Left lung (tissue), 10 donors: Measurements from ENCODE around the gene MIER2. TPM values are rescaled to one million over a fixed set of nuclear protein-coding genes. Genes with fewer than 3 reads are reported as not detected.
"Not testable (repeated sequence)": the region's sequence is repeated elsewhere in the genome, so short reads cannot be mapped to it uniquely, and the experiment has no call there.

Experiments used
- ATAC-seq: fragments of 200-7000 bp; cut with Tn5 transposase; one replicate; pipeline ENCODE4 v1.9.1; 2020; ENCODE audit warnings: moderate library complexity
- DNase-seq, 4 donors: peaks; one replicate each; pipeline ENCODE4 v3.0.0-alpha.2; 2013 to 2020
- H3K27ac ChIP-seq, 2 donors: fragments of 200-600 bp; sonication (generic) in 1 of 2; one replicate each; pipeline versions ENCODE4 v1.5.0 to v1.8.0; 2020 to 2021
- H3K27me3 ChIP-seq, 2 donors: fragments of 200-600 bp; sonication (generic) in 1 of 2; one replicate each; pipeline versions ENCODE4 v1.5.0 to v1.8.0; 2020 to 2021
- H3K36me3 ChIP-seq, 2 donors: fragments of 200-600 bp; sonication (generic) in 1 of 2; one replicate each; pipeline versions ENCODE4 v1.5.0 to v1.8.0; 2020 to 2021
- H3K4me1 ChIP-seq, 2 donors: fragments of 200-600 bp; one replicate each; pipeline ENCODE4 v1.8.0; 2021
- H3K4me3 ChIP-seq, 2 donors: fragments of 200-600 bp; sonication (generic) in 1 of 2; one replicate each; pipeline versions ENCODE4 v1.5.0 to v1.8.0; 2020 to 2021; ENCODE audit warnings: mild to moderate bottlenecking in 1 of 2
- H3K9me3 ChIP-seq, 2 donors: fragments of 200-600 bp; sonication (generic) in 1 of 2; one replicate each; pipeline versions ENCODE4 v1.5.0 to v1.8.0; 2020 to 2021
- intact Hi-C, 2 donors: fragments of 100-400 bp; cut with DNase I; formaldehyde crosslinking; loops; one replicate each; pipeline versions ENCODE4 v1.11.2 to v1.14.2; 2022
- polyA plus RNA-seq, 6 donors: library from polyadenylated mRNA; unstranded; fragments of 120-200 nt; gene quantifications; one replicate each; pipeline ENCODE4 v1.2.1, GENCODE V29; 2013; ENCODE audit not compliant: insufficient read length in 6 of 6
- total RNA-seq, 2 donors: library from RNA; stranded (reverse); fragmentation: NEBNext Ultra II Directional; extraction: Animal tissue kit (Norgen Biotek cat#: 25700); gene quantifications; one replicate each; pipeline ENCODE4 v1.2.1, GENCODE V29; 2021
- TF ChIP-seq, protein P1 (sequence below), 2 donors: fragments of 200-600 bp; sonication (generic) in 1 of 2; IDR thresholded peaks; one replicate each; pipeline versions ENCODE4 v1.5.0 to v1.8.0; 2021; ENCODE audit warnings: antibody characterized with exemption in 2 of 2
- donor health status: DM: no; HTN: yes; CAD: no.
- donor health status: DM: no; HTN: no; CAD: no.

MIER2 gene
- total and polyA plus RNA-seq, 8 donors, result 20.3 to 41.6 (median 26.8) TPM

DNA sequence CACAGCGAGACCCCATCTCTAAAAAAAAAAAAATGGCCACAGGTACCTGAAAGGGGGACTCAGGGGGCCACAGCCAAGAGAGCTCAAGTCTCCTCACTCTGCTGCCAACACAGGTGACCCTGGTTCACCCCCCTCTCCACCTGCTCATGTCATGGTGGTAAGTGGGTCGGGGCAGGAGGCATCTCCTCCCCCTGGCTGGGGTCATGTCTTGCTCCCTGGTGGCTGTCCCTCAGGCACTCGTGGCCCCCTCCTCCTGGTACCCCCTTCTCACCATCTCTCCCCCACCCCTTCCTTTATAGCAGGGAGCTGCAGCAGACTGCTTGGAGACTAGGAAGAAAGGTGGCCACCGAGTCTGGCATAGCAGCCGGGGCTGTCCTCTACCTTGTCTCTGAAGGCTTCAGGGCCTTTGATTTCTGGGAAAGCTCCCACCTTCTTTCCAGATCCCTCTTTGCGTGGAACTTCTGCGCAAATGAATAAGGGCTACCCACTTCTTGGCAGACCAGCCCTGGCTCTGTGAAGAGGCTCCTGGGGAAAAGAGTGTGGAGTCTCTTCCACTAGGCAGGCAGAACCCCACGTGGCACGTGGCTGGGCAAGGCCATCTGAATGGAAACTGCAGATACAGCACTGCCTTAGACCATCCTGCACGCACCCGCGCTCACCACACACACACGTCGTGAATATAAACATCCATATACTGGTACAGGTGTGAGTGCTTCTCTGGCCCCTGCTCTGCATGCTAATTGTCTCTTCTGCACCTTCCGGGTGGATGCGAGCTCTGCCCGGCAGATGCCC is 20.1 kb upstream of the MIER2 start:
- DNase-seq, result no peak
- TF ChIP-seq, protein P1, sequence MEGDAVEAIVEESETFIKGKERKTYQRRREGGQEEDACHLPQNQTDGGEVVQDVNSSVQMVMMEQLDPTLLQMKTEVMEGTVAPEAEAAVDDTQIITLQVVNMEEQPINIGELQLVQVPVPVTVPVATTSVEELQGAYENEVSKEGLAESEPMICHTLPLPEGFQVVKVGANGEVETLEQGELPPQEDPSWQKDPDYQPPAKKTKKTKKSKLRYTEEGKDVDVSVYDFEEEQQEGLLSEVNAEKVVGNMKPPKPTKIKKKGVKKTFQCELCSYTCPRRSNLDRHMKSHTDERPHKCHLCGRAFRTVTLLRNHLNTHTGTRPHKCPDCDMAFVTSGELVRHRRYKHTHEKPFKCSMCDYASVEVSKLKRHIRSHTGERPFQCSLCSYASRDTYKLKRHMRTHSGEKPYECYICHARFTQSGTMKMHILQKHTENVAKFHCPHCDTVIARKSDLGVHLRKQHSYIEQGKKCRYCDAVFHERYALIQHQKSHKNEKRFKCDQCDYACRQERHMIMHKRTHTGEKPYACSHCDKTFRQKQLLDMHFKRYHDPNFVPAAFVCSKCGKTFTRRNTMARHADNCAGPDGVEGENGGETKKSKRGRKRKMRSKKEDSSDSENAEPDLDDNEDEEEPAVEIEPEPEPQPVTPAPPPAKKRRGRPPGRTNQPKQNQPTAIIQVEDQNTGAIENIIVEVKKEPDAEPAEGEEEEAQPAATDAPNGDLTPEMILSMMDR (IDR thresholded peaks at IDR 0.05), result no peak

DNA sequence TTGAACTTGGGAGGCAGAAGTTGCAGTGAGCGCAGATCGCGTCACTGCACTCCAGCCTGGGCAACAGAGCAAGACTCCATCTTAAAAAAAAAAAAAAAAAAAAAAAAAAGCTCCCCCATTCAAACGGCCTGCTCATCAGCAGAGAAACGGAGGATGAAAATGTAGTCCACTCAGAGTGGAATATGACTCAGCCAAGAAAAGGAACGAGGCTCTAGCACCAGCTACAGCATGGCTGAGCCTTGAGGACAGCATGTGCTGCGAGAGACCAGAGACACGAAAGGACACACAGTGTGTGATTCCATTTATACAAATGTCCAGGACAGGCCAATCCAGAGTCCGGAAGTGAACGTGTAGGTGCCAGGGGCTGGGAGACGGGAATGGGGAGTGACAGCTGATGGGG is 18.1 kb upstream of the MIER2 start:
- TF ChIP-seq, protein P1 (IDR thresholded peaks at IDR 0.05), result no peak
- H3K9me3 ChIP-seq, result no peaks in the 10 kb centered on the region
- intact Hi-C loops, result no loop called here
- ATAC-seq (no peak), DNase-seq (no peak)
- H3K36me3 ChIP-seq, result no peaks in the 10 kb centered on the region
- peaks cover 0 to 21% of the 10 kb centered on the region in 2 donors for H3K27me3 ChIP-seq
- no peaks in the 10 kb centered on the region for H3K4me1 ChIP-seq
- H3K27ac ChIP-seq, result no peak overlapping the region
- H3K4me3 ChIP-seq, result no peak overlapping the region

More for the DNA sequence above, 20.1 kb upstream of the MIER2 start:
- H3K27ac ChIP-seq, result no peak overlapping the region
- no peaks in the 10 kb centered on the region for H3K9me3 ChIP-seq
- H3K27me3 ChIP-seq, result peaks cover 0 to 19% of the 10 kb centered on the region in 2 donors
- intact Hi-C loops, result no loop called here
- H3K36me3 ChIP-seq, result no peaks in the 10 kb centered on the region
- no peak overlapping the region for H3K4me3 ChIP-seq
- ATAC-seq, result no peak
- no peaks in the 10 kb centered on the region for H3K4me1 ChIP-seq

DNA sequence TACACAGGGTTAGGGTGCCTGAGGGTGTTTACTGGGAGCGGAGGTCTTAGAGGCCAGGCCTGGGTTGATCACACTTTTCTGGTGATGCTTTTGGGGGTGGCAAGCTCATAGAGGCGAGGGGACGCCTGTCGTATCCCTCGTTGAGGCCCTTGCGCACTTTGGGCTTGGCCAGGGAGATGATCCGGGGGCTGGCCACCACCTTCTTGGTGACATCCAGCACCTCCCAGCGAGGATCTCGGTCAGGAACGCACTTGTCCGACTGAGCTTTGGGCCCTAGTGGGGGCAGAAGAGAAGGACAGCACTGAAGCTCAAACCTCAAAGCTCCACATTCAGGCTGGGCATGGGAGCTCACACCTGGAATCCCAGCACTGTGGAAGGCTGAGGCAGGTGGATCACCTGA is 17.6 kb upstream of the MIER2 start:
- no peak overlapping the region for H3K4me3 ChIP-seq
- TF ChIP-seq, protein P1 (IDR thresholded peaks at IDR 0.05), result no peak
- peaks cover 0 to 17% of the 10 kb centered on the region in 2 donors for H3K27me3 ChIP-seq
- intact Hi-C loops, result no loop called here
- H3K27ac ChIP-seq, result no peak overlapping the region
- H3K4me1 ChIP-seq, result no peaks in the 10 kb centered on the region
- no peaks in the 10 kb centered on the region for H3K36me3 ChIP-seq
- no peak for DNase-seq
- no peaks in the 10 kb centered on the region for H3K9me3 ChIP-seq
- no peak for ATAC-seq

- no peak for ATAC-seq
- peaks cover 0 to 6% of the 10 kb centered on the region in 2 donors for H3K9me3 ChIP-seq
- H3K27me3 ChIP-seq, result peaks cover 0 to 17% of the 10 kb centered on the region in 2 donors
- DNase-seq, result no peak
- no peak overlapping the region for H3K4me3 ChIP-seq
- TF ChIP-seq, protein P1 (IDR thresholded peaks at IDR 0.05), result no peak
- no peaks in the 10 kb centered on the region for H3K4me1 ChIP-seq
- no peaks in the 10 kb centered on the region for H3K36me3 ChIP-seq
- H3K27ac ChIP-seq, result no peak overlapping the region
- intact Hi-C loops, result no loop called here
Observed at GRCh38 chr19:359653-359925, 15.0 kb upstream of the MIER2 start.

DNA sequence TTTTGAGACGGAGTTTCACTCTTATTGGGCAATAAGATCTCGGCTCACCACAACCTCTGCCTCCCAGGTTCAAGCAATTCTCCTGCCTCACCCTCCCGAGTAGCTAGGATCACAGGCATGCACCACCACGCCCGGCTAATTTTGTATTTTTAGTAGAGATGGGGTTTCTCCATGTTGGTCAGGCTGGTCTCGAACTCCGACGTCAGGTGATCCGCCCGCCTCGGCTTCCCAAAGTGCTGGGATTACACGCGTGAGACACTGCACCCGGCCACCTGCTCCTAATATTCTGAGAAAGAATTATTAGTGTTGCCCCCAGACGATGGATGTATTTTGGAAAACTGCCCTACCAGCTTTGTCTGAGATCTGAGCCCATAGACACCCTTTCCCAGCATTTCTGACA is 10.9 kb upstream of the MIER2 start:
- ATAC-seq, DNase-seq, H3K27ac ChIP-seq, H3K36me3 ChIP-seq, H3K4me1 ChIP-seq, intact Hi-C loops, H3K4me3 ChIP-seq: not testable (repeated sequence)
- Histone ChIP-seq H3K9me3 (peaks cover 0 to 26% of the 10 kb centered on the region in 2 donors), H3K27me3 (peaks cover 0 to 17% of the 10 kb centered on the region in 2 donors)

DNA sequence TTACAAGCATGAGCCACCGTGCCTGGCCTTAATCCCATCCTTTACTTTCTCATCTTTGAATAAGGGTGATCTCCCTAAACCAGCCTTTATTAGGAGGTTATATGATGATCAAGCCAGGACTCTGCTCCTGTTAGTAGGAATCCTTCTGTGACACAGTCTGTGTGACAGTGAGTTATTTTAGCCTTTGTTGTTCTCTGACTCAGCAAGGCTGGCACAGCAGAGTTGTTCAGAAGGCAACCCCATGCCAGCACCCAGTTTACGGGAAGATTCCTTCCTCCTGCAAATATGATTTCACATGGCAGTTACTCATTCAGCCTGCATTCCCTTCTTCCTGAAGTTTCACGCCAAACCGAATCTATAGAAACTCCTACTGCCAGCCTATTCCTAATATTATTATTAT is 10.5 kb upstream of the MIER2 start:
- no peaks in the 10 kb centered on the region for H3K4me1 ChIP-seq
- H3K9me3 ChIP-seq, result peaks cover 0 to 26% of the 10 kb centered on the region in 2 donors
- no peaks in the 10 kb centered on the region for H3K36me3 ChIP-seq
- TF ChIP-seq, protein P1 (IDR thresholded peaks at IDR 0.05), result no peak
- intact Hi-C loops, result no loop called here
- H3K4me3 ChIP-seq, result no peak overlapping the region
- DNase-seq (no peak), ATAC-seq (no peak)
- peaks cover 0 to 17% of the 10 kb centered on the region in 2 donors for H3K27me3 ChIP-seq
- no peak overlapping the region for H3K27ac ChIP-seq
